GM19099 (cell line): Measurements from ENCODE around the gene TTLL11.

Experiments used
- POLR2A ChIP-seq: IDR thresholded peaks from 3 replicates; pipeline ENCODE4 v1.6.1; 2011; ENCODE audit warnings: low read depth; ENCODE audit not compliant: insufficient read length; ENCODE audit errors: extremely low read depth

The TTLL11 gene

DNA sequence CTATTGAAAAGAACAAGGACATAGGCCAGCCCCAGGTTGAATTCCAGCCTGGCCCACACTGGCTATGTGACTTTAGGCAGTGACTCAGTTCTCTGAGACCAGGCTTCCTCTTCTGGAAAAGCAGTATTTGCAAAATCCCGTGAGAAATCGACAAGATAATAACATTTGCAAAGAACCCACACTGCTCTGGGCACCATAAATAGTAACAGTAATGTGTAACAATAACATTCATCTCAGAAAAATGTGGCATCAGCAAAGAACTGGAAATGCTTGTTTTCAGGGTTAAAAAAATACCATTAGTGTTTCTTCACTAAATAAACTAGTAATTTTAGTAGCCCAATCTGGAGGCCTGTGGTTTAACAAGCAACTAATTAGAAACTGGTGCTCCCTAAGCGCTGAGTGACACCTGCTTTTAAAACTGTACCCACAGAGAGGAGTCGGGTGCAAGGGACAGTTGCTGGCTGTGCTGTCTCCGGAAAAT is 148.4 kb downstream of the TTLL11 start:
- TF ChIP-seq POLR2A: no peak

DNA sequence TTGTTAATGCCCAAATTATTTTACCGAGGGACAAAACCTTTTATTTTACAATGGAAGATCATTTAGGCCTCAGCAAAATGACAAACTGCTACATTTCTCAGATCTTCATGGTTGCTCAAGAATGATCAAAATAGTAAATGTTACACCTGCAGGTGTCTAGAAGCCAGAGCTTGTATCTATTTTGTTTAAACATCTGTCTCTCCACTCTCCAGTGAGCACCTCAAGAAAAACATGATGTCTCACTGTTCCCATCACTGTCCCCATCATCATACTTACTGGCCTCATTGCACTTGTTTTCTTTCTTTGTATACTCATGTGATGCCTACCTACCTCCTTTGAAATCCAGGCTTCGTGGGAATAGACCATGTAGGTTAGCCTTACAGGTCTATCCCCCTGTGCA is 149.6 kb downstream of the TTLL11 start:
- TF ChIP-seq POLR2A: no peak

DNA sequence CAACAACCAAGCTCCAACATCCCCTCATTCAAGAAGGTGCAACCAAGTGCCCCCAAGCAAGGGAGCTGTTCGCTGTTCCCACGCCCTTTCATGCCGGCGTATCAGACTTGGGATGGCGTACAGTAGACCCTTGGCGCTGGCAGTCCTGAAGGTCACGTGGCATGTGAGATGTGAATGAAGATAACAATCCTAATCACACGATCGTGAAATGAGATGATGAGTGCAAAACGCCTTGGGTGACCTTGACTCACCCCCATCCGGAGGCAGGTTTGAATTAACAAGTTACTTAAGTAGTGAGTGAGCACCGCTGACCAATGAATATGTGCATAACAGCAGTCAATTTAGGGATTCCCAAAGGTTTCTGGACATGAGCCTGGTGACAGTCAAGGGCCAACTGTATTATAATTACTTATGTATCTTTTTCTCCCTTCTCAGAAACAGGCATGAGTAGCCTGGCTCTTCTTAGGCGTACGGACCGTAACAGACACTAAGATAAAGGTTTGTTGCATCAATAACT is 150.2 kb downstream of the TTLL11 start:
- no peak for TF ChIP-seq POLR2A

DNA sequence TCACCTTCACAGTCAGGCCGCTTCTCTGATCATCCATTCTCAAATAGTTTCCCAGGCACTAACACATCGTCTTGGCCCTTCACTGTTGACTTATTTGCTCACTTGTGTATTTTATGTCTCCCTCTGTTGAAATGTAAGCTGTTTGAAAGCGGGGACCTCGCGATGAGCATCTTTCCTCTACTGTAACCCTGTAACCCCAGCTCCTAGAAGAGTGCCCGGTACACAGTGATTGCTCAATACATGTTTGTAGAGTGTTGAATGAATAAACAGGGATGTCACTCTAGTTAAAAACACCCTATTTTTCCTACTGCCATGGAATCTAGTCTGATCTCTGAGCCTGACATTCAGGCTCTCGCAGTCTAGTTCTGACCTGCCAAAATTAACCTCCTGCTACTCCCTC is 150.8 kb downstream of the TTLL11 start:
- no peak for TF ChIP-seq POLR2A

DNA sequence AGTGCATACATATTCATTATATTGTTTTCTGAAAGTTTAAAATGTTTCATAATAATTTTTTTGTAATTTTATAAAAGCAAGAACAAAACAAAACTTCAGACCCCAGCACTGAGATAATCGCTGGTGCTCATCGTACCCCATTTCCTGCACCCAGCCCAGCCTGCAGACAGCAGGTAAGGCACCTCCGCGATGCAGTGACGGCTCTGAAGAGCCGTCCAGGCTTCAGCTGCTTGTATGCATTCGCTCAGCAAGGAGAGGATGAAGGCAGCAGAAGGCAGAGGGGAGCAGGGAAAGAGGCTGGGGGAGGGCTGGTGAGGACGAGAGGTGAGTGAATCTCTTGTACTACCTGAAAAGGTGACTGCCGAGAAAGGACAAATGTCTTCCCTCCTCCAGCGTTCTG is 153.5 kb downstream of the TTLL11 start:
- no peak for TF ChIP-seq POLR2A

DNA sequence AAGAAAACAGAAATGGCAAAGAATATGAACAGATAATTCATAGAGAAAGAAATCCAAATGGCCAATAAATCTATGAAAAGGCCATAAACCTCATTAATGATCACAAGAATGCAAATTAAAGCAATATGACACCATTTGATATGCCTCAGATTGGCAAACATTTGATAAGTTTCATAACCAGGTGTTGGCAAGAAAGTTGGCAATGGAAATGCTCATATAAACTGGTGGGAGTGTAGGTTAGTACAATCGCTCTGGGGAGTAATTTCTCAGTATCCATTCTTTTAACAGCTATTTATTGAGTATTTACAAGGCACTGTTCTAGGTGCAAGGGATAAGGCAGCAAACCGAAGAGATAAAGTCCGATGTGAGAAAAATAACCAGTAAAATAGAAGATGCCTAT is 154.5 kb downstream of the TTLL11 start:
- no peak for TF ChIP-seq POLR2A

DNA sequence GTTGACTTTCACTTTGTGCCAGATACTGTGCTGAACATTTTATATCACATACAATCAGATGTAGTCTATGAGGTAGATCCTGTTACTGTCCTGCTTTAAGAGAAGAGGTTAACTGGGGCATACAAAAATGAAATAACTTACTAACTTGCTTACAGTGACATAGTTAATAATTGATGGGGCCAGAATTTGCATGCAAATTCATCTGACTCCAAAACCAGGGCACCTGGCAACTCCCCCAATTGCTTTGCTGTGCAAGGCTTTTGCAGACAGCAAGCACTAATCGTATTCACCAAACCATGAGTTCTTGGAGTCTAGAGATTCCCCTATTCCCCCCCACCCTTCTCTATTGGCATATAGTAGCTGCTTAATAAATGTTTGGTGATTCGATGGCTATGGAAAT is 155.9 kb downstream of the TTLL11 start:
- TF ChIP-seq POLR2A: no peak

DNA sequence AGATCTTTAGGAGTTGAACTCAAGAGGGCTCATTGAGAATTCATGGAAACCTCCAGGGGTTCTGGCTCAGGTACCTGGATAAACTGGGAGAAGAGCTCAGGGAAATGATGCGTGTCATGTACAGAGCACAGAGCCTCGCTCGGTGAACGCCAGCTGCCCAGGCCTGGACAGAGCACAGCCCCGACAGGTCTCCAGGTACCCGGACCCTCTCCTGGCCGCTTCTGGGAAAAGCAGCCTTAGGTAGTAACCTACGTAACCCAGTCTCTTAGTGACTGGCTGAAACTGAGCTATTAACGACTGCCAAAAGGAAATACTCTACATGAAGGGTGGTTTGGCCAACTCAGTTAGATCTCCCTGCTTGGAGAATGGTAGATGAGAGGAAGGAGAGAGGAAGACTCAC is 157.4 kb downstream of the TTLL11 start:
- no peak for TF ChIP-seq POLR2A

DNA sequence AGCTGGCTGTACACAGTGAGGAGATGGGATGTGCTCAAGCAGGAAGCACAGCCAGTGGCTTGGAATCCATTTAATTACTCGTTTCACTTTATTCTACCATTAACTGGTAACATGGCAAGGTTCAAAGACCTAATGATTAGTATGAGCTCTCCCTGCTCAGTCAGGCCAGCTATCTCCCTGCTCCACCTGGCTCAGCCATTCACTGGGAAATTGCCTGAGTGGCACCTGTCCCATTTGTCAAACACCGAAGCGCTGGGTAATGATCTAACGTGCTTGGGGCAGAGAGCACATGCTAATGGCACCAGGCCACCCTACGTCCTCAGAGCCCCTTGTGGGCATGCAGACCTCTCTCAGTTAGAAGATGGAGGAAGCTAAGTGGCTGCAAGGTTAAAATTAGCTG is 162.2 kb downstream of the TTLL11 start:
- no peak for TF ChIP-seq POLR2A

DNA sequence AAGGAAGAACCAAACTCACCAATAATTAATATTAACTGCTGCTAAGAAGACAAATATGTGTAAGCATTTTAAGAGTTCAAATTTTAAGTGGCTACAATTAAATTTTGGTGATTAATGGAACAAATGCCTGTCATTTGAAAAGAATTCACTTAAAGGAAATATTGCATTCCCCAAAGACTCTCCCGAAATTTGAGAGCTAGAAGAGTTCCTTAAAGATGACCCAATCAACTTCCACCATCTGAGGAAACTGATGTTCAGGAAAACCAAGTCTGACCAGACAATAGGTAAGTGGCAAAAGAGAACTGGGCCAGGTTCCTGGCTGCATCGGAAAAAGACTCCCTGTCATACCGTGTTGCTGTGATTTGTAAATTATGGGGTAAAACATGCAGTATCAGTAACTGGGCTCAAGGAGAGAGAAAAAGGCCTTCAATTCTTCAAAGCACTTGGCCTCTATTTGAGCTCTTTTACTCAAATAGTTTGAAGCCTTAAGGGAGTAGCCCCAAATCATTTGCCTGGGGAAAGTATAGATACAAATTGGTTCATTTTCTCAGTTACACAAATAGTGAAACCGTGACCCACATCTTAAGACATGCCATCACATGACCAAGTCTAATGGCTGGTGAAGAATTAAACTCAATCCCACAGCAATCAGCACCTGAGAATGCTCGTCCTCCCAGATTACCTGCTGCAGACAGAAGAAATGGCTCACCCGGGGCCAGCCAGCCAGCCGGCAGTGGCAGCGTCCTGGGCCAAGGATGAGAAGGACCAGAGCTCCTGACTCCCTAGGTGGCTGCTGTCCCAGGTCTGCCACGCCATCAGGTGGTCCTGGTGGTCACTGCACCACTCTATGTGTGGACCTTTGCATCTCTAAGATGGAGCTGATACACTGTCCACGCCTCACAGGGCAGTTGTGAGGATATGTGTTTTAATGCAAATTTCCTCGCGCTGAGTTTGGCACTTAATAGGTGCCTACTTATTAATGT is 162.9 kb downstream of the TTLL11 start:
- no peak for TF ChIP-seq POLR2A

DNA sequence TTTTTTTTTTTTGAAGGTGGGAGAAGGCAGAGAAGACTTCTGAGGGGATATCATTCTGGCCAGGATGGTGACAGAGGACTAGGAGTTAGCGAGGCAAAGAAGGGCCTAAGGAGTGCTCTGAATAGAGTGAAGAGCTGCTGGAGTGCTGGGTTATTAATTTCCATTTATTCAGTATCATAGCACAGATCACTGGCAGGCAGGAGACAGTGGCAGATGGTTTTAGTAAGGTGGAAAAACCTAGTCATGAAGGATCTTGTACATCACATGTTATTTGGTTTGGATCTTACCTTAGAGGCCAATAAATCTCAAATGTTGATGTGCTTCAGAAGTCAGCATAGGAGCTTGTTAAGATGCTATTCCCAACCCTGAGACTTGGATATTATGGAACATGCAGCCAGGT is 165.5 kb downstream of the TTLL11 start:
- no peak for TF ChIP-seq POLR2A

DNA sequence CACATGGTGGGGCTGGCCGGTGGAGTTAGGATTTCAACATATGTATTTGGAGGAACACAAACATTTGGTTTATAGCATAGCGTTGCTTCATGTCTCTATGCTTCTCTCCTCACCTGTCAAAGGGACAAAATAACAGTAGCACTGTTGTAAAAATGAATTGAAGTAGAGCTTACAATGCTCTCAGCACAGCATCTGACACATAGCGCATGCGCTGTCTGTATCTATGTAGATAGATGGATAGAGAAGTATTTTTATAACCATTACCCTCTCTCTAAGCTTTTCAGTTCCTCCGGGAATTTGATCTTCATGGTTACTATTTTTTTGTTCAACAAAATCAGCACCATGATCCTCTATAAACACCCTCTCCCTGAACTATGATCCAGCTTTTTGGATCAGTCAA is 166.0 kb downstream of the TTLL11 start:
- no peak for TF ChIP-seq POLR2A

DNA sequence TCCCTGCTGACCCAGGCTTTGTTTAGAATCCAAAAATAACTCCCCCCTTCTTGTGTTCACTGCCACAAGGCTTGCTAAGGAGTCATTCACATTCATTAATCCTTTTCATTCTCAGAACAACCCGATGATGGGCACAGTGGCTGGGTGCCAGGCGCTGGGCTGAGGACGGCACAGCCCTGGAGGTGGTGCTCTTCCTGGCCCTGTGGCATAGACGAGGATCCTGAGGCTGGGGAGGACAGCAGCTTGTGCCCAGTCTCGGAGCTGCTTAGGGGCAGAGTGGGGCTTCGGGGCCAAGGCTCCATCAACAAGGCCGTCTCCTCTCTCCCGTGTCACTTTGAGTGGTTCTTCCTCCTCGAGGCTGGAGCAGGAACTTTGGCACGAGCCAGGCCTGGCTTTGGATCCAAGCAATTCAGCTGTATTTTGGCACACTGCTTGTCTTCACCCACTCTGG is 166.7 kb downstream of the TTLL11 start:
- no peak for TF ChIP-seq POLR2A

DNA sequence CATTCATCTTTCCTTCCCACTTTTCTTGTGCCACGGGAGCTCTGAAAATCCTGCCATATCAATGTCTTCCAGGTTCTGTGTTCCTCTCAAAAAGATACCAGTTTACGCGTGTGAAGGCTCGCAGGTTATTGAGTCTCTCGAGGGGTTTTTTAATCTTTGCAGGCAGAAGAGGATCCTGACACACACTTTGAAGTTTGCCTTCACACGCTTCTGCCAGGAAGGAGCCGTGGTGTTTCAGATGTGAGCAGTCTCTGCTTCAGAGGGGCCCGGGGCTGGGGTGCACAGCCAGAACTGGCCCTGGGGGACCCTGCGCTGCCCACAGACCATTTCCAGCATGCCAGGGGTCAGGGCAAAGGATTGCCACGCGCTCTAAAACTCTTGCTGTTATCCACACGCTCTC is 167.2 kb downstream of the TTLL11 start:
- TF ChIP-seq POLR2A: no peak

DNA sequence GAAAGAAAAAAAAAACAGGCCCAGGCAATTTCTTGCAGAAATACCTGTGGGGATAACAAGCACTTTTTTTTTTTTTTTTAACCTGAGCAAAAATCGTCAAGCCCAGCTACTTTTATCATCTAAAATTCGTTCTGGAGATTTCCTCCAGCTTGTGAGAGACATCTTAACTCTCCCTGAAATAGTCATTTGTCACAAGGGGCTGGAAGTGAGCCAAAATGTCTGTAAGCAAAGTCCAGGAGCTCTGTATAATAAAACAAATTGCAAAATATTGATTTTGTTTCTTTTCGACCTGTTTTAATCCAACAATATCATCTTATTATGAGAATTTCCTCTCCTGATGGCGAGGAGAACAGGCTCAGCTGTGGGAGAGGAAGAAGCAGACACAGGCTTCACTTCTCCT is 168.4 kb downstream of the TTLL11 start:
- no peak for TF ChIP-seq POLR2A

DNA sequence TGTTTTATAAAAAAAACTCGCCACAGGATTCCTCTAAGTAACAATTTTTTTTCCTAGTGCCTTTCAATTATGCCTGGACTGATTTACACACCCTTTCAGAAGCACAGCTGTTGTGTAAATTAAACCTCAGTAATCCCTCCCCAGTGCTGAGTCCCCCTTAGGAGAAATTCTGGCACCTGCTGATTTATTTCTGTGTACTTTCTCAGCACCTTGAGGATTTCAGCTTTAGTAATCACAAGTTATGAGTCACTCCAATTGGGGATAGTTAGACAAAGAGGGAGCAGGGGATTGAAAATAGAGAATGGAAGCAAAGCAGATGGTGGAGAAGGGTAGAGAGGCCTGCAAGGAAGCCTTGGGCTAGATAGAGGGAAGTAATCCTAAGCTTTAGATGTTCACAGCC is 171.7 kb downstream of the TTLL11 start:
- no peak for TF ChIP-seq POLR2A
